ENCODE results near the gene PNPLA3.

Gene PNPLA3

GRCh38 chr22:43968614-43969013, 45.0 kb downstream of the PNPLA3 start:
- DNase-seq = no peak

GRCh38 chr22:43969021-43969878, 45.6 kb downstream of the PNPLA3 start:
- DNase-seq = no peak

- no peak for DNase-seq
Measured at GRCh38 chr22:43969989-43970755, 46.6 kb downstream of the PNPLA3 start.

- DNase-seq = no peak
Measured at GRCh38 chr22:43971112-43971511, 47.5 kb downstream of the PNPLA3 start.

- DNase-seq = no peak
Measured at GRCh38 chr22:43972931-43973462, 49.4 kb downstream of the PNPLA3 start.

- DNase-seq = no peak
Measured at GRCh38 chr22:43974028-43974545, 50.5 kb downstream of the PNPLA3 start.

- no peak for DNase-seq
Measured at GRCh38 chr22:43975041-43975440, 51.4 kb downstream of the PNPLA3 start.

- no peak for DNase-seq
Measured at GRCh38 chr22:43976861-43977795, 53.5 kb downstream of the PNPLA3 start.

GRCh38 chr22:43978558-43978957, 55.0 kb downstream of the PNPLA3 start:
- no peak for DNase-seq

- no peak for DNase-seq
Measured at GRCh38 chr22:43980579-43980978, 57.0 kb downstream of the PNPLA3 start.

GRCh38 chr22:43980996-43981395, 57.4 kb downstream of the PNPLA3 start:
- no peak for DNase-seq

- DNase-seq = no peak
Measured at GRCh38 chr22:43983808-43984207, 60.2 kb downstream of the PNPLA3 start.

GRCh38 chr22:43985532-43985931, 61.9 kb downstream of the PNPLA3 start:
- DNase-seq = no peak

- DNase-seq = no peak
Measured at GRCh38 chr22:43988116-43988820, 64.7 kb downstream of the PNPLA3 start.

- DNase-seq = no peak
Measured at GRCh38 chr22:43988960-43989359, 65.4 kb downstream of the PNPLA3 start.

GRCh38 chr22:43990044-43990443, 66.4 kb downstream of the PNPLA3 start:
- no peak for DNase-seq

- DNase-seq = no peak
Measured at GRCh38 chr22:43991316-43992020, 67.9 kb downstream of the PNPLA3 start.

- DNase-seq = no peak
Measured at GRCh38 chr22:43992331-43992821, 68.8 kb downstream of the PNPLA3 start.

- DNase-seq = peak; percentile 22
Measured at GRCh38 chr22:43993072-43993760, 69.6 kb downstream of the PNPLA3 start.

- peak; percentile 24 for DNase-seq
Measured at GRCh38 chr22:43994006-43994405, 70.4 kb downstream of the PNPLA3 start.

Data from NCI-H2029 (cell line).